WI38 (cell line): Measurements from ENCODE around the gene RPL29.

ENCODE experiments used
- H3K4me3 ChIP-seq: 2 replicates; pipeline ENCODE4 v1.5.1; 2011; ENCODE audit warnings: low read depth, mild to moderate bottlenecking, control low read depth, low read length
- TF ChIP-seq, protein P1 (sequence below): IDR thresholded peaks from 2 replicates; pipeline ENCODE4 v1.5.1; 2012; ENCODE audit warnings: low read depth, mild to moderate bottlenecking, control low read depth, low read length

Gene RPL29

DNA sequence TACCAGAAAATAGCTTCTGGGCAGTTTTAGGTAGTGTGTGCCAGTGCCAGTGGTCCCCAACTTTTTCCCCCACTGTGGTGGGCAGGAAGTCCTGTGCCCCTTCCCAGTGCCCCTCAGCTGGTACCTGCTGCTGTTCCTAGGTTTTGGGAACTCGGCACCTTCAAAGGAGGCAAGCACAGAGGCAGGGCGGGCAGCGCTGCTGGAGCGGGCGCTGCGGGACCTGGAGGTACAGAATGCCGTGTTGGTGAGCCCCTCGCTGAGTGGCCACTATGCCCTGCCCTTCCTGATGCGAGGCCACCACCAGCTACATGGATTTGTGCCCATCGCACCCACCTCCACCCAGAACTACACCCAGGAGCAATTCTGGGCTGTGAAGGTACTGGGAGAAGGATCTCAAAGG lies 15.4 kb downstream of the RPL29 start:
- no peak overlapping the region for H3K4me3 ChIP-seq
- TF ChIP-seq, protein P1, sequence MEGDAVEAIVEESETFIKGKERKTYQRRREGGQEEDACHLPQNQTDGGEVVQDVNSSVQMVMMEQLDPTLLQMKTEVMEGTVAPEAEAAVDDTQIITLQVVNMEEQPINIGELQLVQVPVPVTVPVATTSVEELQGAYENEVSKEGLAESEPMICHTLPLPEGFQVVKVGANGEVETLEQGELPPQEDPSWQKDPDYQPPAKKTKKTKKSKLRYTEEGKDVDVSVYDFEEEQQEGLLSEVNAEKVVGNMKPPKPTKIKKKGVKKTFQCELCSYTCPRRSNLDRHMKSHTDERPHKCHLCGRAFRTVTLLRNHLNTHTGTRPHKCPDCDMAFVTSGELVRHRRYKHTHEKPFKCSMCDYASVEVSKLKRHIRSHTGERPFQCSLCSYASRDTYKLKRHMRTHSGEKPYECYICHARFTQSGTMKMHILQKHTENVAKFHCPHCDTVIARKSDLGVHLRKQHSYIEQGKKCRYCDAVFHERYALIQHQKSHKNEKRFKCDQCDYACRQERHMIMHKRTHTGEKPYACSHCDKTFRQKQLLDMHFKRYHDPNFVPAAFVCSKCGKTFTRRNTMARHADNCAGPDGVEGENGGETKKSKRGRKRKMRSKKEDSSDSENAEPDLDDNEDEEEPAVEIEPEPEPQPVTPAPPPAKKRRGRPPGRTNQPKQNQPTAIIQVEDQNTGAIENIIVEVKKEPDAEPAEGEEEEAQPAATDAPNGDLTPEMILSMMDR = no peak

DNA sequence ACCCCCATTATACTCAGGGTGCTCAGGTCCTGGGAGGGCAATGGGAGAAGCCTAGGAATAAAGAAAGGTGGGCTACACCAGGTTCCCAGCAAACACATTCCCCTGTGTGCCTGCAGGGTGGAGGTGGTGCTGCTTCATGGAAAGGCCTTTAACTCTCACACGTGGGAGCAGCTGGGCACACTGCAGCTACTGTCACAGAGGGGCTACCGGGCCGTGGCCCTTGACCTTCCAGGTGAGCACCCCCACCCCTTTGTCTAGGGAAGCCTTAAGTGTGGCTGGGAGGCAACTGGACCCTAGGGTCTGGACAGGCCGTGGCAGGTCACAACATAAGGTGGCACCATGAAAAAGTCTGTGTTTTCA lies 17.6 kb downstream of the RPL29 start:
- no peak overlapping the region for H3K4me3 ChIP-seq
- TF ChIP-seq, protein P1 = no peak

DNA sequence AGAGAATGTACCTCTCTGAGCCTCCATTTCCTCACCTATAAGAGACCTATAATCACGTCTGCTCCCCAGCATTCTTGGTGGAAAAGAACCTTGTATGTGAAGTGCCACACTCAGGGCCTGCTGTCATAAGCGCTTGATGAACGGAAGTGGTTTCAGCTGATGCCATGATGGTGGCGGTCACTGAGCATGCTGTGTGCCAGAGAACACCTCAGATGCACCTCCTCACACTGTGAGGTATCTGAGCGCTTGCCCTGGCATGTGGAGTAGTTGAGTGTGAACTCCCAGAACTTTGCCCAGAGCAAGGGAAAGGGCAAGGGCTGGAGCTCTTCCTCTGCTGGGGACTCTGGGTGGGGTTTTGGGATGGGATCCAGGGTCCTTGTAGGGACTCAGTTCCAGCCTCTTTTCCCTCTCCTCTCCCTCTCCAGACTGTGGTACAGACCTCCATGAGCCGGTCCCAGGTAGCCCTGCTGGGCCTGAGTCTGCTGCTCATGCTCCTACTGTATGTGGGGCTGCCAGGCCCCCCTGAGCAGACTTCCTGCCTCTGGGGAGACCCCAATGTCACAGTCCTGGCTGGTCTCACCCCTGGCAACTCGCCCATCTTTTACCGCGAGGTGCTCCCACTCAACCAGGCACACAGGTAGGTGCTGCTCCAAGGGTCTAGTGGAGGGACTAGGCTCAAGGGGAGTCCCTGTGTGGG lies 18.1 kb downstream of the RPL29 start:
- H3K4me3 ChIP-seq = no peak overlapping the region
- TF ChIP-seq, protein P1 = no peak

DNA sequence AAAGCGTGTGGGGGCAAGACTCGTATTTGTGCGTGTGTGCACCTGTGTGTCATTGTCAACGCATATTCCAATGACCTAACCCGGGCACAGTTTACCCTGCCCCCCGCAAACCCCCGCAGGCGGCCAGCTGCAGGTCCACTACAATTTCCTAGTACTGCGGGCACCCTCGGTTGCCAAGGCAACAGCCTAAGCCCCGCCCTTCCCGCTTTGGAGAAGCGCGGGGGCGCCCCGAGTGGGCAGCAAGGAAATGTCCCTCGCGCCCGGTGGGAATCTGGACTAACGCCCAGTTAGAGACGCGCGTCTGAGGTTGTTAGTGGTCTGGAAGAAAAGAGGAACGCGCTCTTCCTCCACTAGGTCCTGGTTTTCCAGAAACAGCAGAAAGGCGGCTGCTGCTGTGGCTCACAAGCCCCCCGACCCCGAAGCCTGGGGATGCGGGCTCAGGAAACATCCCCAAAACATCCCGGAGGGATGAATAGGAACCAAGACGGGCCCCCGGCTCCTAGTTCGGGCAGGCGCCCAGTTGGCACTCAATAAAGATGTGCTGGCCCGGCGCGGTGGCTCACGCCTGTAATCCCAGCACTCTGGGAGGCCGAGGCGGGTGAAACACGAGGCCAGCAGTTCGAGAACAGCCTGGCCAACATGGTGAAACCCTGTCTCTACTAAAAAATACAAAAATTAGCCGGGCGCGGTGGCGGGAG lies 19.7 kb downstream of the RPL29 start:
- H3K4me3 ChIP-seq = no peak overlapping the region; the same call in 1 of the 2 replicates
- TF ChIP-seq, protein P1 = no peak

DNA sequence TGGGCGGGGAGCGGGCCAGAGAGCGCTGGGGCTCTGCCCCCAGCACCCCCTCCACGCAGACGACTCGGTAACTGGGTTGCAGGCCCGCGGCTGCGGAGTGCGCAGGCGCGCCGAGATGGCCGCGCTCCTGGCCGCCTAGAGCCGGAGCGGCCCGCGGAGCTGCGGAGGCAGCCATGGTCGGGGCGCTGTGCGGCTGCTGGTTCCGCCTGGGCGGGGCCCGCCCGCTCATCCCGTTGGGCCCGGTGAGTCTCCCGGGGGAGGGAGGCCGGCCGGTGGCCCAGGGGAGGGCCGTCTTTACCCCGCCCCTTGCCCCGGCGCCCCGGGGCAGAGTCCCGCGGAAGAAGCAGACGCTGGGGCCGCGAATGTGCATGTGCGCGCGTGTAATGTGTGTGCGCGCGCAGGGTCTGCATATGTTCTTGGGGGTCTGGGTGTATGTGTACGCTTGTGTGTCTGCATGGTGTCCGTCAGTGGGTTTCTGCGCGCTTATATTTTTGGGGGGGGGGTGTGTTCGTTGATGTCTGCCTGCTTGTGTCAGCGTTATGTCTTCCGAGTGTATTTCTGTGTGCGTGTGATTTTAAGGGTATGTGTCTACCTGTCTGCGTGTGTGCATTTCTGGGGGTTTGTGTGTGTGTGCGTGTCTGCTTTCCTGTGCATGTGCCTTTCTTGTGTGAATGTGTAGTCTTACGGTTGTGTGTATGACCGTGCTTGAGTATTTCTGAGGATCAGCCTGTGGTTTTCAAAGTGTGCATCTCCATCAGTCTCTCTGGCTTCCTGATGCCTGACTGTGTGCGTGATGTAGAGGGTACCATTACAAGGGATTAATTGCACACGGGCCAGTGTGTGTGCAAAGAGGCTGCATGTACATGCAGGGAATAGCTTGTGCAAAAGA lies 20.5 kb downstream of the RPL29 start, which contains the start of gene ABHD14A:
Gene ABHD14A, plus strand, starts transcription at position 102 of the 889 bp plus-strand sequence. Its CDS starts 72 bp downstream, at position 174.
- peak within 1 kb of the TSS; percentile 77 for H3K4me3 ChIP-seq
- TF ChIP-seq, protein P1 = no peak

DNA sequence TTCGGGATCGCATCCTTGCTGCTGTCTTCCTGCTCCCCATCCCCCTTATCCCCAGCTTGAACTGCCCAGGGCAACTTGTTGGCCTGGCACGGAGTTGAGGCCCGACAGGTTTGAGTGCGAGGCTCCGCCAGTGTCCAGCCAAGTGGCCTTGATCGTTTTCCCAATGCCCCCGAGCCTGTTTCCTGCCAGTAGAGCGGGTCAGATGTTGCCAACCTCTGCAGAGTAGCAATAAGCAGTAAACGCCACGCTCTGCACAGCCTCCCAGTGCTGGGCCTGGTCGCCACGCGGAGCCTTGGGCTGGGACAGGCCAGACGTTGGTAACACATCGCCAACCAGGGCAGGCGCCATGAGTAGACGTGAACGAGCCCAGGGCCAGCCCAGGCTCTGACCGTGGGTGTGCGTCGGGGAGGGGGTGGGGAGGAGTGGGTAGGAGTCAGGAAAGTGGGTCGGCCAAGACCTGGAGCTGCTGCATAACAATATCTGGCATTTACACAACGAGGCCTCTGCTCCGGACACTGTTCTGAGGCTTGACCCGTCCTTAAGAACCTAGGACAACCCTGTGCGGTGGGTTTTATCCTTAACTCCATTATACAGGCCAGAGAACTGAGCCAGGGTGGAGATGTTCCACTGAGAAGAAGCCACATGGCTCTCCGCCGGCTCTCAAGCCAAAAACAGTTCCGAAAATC lies 21.3 kb downstream of the RPL29 start:
- TF ChIP-seq, protein P1 = no peak; the same call in 1 of the 2 replicates

More for the DNA sequence above, 21.3 kb downstream of the RPL29 start:
- peak overlapping the region; percentile 77 for H3K4me3 ChIP-seq
